Measurements from ENCODE around the gene CLEC4M. TPM values are rescaled to one million over a fixed set of nuclear protein-coding genes. Genes with fewer than 3 reads are reported as not detected.

CLEC4M gene
- polyA plus RNA-seq, 1 experiment, result not detected

GRCh38 chr19:7740682-7741054, 22.4 kb upstream of the CLEC4M start:
- no peak overlapping the region for H3K4me3 ChIP-seq (ENCODE audit: low read depth, low read length)
- no peaks in the 10 kb centered on the region for H3K9me3 ChIP-seq (ENCODE audit: control insufficient read depth, insufficient read depth, low read length)
- peaks cover 3% of the 10 kb centered on the region for H3K27me3 ChIP-seq (ENCODE audit: control insufficient read depth, insufficient read depth, low read length)
- ChIA-PET CTCF (no interaction called here), POLR2A (no interaction called here)
- no peak for DNase-seq (ENCODE audit: low read depth, low spot score)
- TF ChIP-seq CTCF (IDR thresholded peaks at IDR 0.05; ENCODE audit: low read depth, low read length), result no peak
- H3K27ac ChIP-seq (ENCODE audit: low read depth, low read length), result no peak overlapping the region

- peaks cover 3% of the 10 kb centered on the region for H3K27me3 ChIP-seq (ENCODE audit: control insufficient read depth, insufficient read depth, low read length)
- no peak overlapping the region for H3K4me3 ChIP-seq (ENCODE audit: low read depth, low read length)
- no peaks in the 10 kb centered on the region for H3K9me3 ChIP-seq (ENCODE audit: control insufficient read depth, insufficient read depth, low read length)
- TF ChIP-seq CTCF (IDR thresholded peaks at IDR 0.05; ENCODE audit: low read depth, low read length), result no peak
- no peak for DNase-seq (ENCODE audit: low read depth, low spot score)
- CTCF ChIA-PET, result no interaction called here
- POLR2A ChIA-PET, result interaction anchor here (0.7 kb wide), 1 partner anchor 296 kb away, joined by 8 read pairs; no protein-coding TSS in a partner anchor
- H3K27ac ChIP-seq (ENCODE audit: low read depth, low read length), result no peak overlapping the region
These were observed 20.5 kb upstream of the CLEC4M start for GRCh38 chr19:7742575-7742974.

GRCh38 chr19:7742991-7743390, 20.1 kb upstream of the CLEC4M start:
- H3K4me3 ChIP-seq (ENCODE audit: low read depth, low read length), result no peak overlapping the region
- ChIA-PET POLR2A (interaction anchor here (0.7 kb wide), 1 partner anchor 297 kb away, joined by 8 read pairs; no protein-coding TSS in a partner anchor), CTCF (no interaction called here)

GRCh38 chr19:7743425-7743841, 19.6 kb upstream of the CLEC4M start:
- no peaks in the 10 kb centered on the region for H3K9me3 ChIP-seq (ENCODE audit: control insufficient read depth, insufficient read depth, low read length)
- no peak overlapping the region for H3K4me3 ChIP-seq (ENCODE audit: low read depth, low read length)
- ChIA-PET CTCF (no interaction called here), POLR2A (no interaction called here)
- DNase-seq (ENCODE audit: low read depth, low spot score), result no peak
- no peak for TF ChIP-seq CTCF (IDR thresholded peaks at IDR 0.05; ENCODE audit: low read depth, low read length)
- peaks cover 3% of the 10 kb centered on the region for H3K27me3 ChIP-seq (ENCODE audit: control insufficient read depth, insufficient read depth, low read length)
- H3K27ac ChIP-seq (ENCODE audit: low read depth, low read length), result no peak overlapping the region

More at GRCh38 chr19:7742991-7743390, 20.1 kb upstream of the CLEC4M start:
- no peak for DNase-seq (ENCODE audit: low read depth, low spot score)
- H3K27me3 ChIP-seq (ENCODE audit: control insufficient read depth, insufficient read depth, low read length), result peaks cover 3% of the 10 kb centered on the region
- no peaks in the 10 kb centered on the region for H3K9me3 ChIP-seq (ENCODE audit: control insufficient read depth, insufficient read depth, low read length)
- no peak for TF ChIP-seq CTCF (IDR thresholded peaks at IDR 0.05; ENCODE audit: low read depth, low read length)
- H3K27ac ChIP-seq (ENCODE audit: low read depth, low read length), result no peak overlapping the region

GRCh38 chr19:7744199-7744786, 18.8 kb upstream of the CLEC4M start:
- ChIA-PET CTCF (interaction anchor here (0.5 kb wide), 1 partner anchor 1227 kb away, joined by 5 read pairs; no protein-coding TSS in a partner anchor), POLR2A (no interaction called here)
- TF ChIP-seq CTCF (IDR thresholded peaks at IDR 0.05; ENCODE audit: low read depth, low read length), result no peak
- no peak overlapping the region for H3K4me3 ChIP-seq (ENCODE audit: low read depth, low read length)
- no peaks in the 10 kb centered on the region for H3K9me3 ChIP-seq (ENCODE audit: control insufficient read depth, insufficient read depth, low read length)
- DNase-seq (ENCODE audit: low read depth, low spot score), result no peak
- H3K27ac ChIP-seq (ENCODE audit: low read depth, low read length), result no peak overlapping the region
- peaks cover 3% of the 10 kb centered on the region for H3K27me3 ChIP-seq (ENCODE audit: control insufficient read depth, insufficient read depth, low read length)

Measured in AG04450 (cell line).